HepG2 (cell line): ENCODE data around the gene PIP5K1C. TPM values are rescaled to one million over a fixed set of nuclear protein-coding genes. Genes with fewer than 3 reads are reported as not detected.

ENCODE experiments used
- DZIP1 ChIP-seq: sonication (generic); formaldehyde crosslinking; IDR thresholded peaks from 2 replicates; pipeline ENCODE4 v1.5.0; 2020; ENCODE audit warnings: mild to moderate bottlenecking, missing genetic modification reagents
- FOSL2 ChIP-seq: sonication (generic); formaldehyde crosslinking; IDR thresholded peaks from 2 replicates; pipeline ENCODE4 v1.4.0; 2020; ENCODE audit warnings: missing genetic modification reagents
- MAZ ChIP-seq, 2 experiments: sonication (generic) in 1 of 2; formaldehyde crosslinking in 1 of 2; IDR thresholded peaks; 2 replicates each; pipeline versions ENCODE4 v1.5.0 to v1.6.1; 2012 to 2020; ENCODE audit warnings: low read depth in 2 of 2, mild to moderate bottlenecking in 2 of 2, borderline replicate concordance in 1 of 2, improper control_type of control experiment in 1 of 2, low read length in 1 of 2, missing genetic modification reagents in 1 of 2, moderate library complexity in 1 of 2
- MED1 ChIP-seq: sonication (generic); formaldehyde crosslinking; IDR thresholded peaks from 2 replicates; pipeline ENCODE4 v1.4.0; 2020; ENCODE audit warnings: missing genetic modification reagents
- MLX ChIP-seq: IDR thresholded peaks from 2 replicates; pipeline ENCODE4 v1.6.1; 2016
- RFXAP ChIP-seq: sonication (generic); formaldehyde crosslinking; IDR thresholded peaks from 2 replicates; pipeline ENCODE4 v1.4.0; 2020; ENCODE audit warnings: missing genetic modification reagents, borderline replicate concordance
- SOX6 ChIP-seq, 2 experiments: fragments of 450-650 bp in 1 of 2; sonication (generic) in 1 of 2; formaldehyde crosslinking in 1 of 2; IDR thresholded peaks; 2 replicates each; pipeline versions ENCODE4 v1.4.0 to v1.6.1; 2017 to 2020; ENCODE audit warnings: antibody characterized with exemption in 1 of 2, mild to moderate bottlenecking in 1 of 2, missing genetic modification reagents in 1 of 2
- SP2 ChIP-seq: sonication (generic); formaldehyde crosslinking; IDR thresholded peaks from 2 replicates; pipeline ENCODE4 v1.5.1; 2020; ENCODE audit warnings: mild to moderate bottlenecking, missing genetic modification reagents
- TFDP1 ChIP-seq: IDR thresholded peaks from 2 replicates; pipeline ENCODE4 v1.6.1; 2016; ENCODE audit warnings: missing compliant biosample characterization, missing genetic modification reagents, borderline replicate concordance
- ZBED4 ChIP-seq: sonication (generic); formaldehyde crosslinking; IDR thresholded peaks from 2 replicates; pipeline ENCODE4 v1.4.0; 2020; ENCODE audit warnings: missing genetic modification reagents, borderline replicate concordance
- ZNF260 ChIP-seq: sonication (generic); formaldehyde crosslinking; IDR thresholded peaks from 2 replicates; pipeline ENCODE4 v1.4.0; 2020; ENCODE audit warnings: missing genetic modification reagents, low read depth, mild to moderate bottlenecking, borderline replicate concordance
- ZNF30 ChIP-seq: sonication (generic); formaldehyde crosslinking; IDR thresholded peaks from 2 replicates; pipeline ENCODE4 v1.5.0; 2020; ENCODE audit warnings: mild to moderate bottlenecking, missing genetic modification reagents
- ZNF562 ChIP-seq: sonication (generic); formaldehyde crosslinking; IDR thresholded peaks from 2 replicates; pipeline ENCODE4 v1.8.0; 2022; ENCODE audit warnings: missing genetic modification reagents, borderline replicate concordance
- ZNF564 ChIP-seq: sonication (generic); formaldehyde crosslinking; IDR thresholded peaks from 2 replicates; pipeline ENCODE4 v1.8.1; 2023; ENCODE audit warnings: mild to moderate bottlenecking, missing genetic modification reagents
- ZNF737 ChIP-seq: sonication (generic); formaldehyde crosslinking; IDR thresholded peaks from 2 replicates; pipeline ENCODE4 v1.5.0; 2020; ENCODE audit warnings: missing genetic modification reagents, mild to moderate bottlenecking, borderline replicate concordance
- ZNF746 ChIP-seq: sonication (generic); formaldehyde crosslinking; IDR thresholded peaks from 2 replicates; pipeline ENCODE4 v1.8.0; 2022; ENCODE audit warnings: mild to moderate bottlenecking, missing genetic modification reagents
- polyA plus RNA-seq, 8 experiments: library from polyadenylated mRNA; depleted of rRNA in 3 of 8; stranded (reverse) in 7 of 8; unstranded in 1 of 8; fragments of >200 nt; fragmentation: Illumina TruSeq in 4 of 8; extraction: Trizol in 4 of 8; gene quantifications; 2 replicates each; pipeline versions ENCODE4 v1.2.1 to v1.2.3, GENCODE V29; 2011 to 2016; ENCODE audit warnings: low read depth in 4 of 8, missing spikeins in 1 of 8, mixed read lengths in 1 of 8; ENCODE audit not compliant: insufficient read depth in 1 of 8
- total RNA-seq, 5 experiments: library from RNA; depleted of rRNA; stranded (reverse); fragments of >200 nt; fragmentation: Illumina TruSeq; extraction: Trizol; gene quantifications; 2 replicates each; pipeline ENCODE4 v1.2.3, GENCODE V29; 2016; ENCODE audit warnings: low read depth in 1 of 5

PIP5K1C gene
- total and polyA plus RNA-seq, 2 of the 13 experiments (the other 11 are each of a cell fraction or from before 2014, with no cell fraction given), result 3.6 to 4.3 TPM

GRCh38 chr19:3708207-3708931 lies 8.1 kb upstream of the PIP5K1C start, which contains the start of gene TJP3 (continued):
- TF ChIP-seq ZNF737 (CRISPR knock-in tag), result no peak
- peak; percentile 60; the same call in 1 of the 2 replicates for TF ChIP-seq ZNF746
- TF ChIP-seq TFDP1 (CRISPR knock-in tag), result peak; percentile 46; the same call in 1 of the 2 replicates
- no peak for TF ChIP-seq MED1
- TF ChIP-seq ZBED4 (CRISPR knock-in tag), result no peak
- no peak for TF ChIP-seq MLX (CRISPR knock-in tag)
- no peak for TF ChIP-seq SOX6 (IDR thresholded peaks at IDR 0.05)
- peak; percentile 56; the same call in 1 of the 2 replicates for TF ChIP-seq SOX6 (CRISPR knock-in tag; IDR thresholded peaks at IDR 0.05)
- TF ChIP-seq RFXAP (CRISPR knock-in tag), result no peak
- TF ChIP-seq FOSL2 (CRISPR knock-in tag), result 0 out of 2 replicates have a peak, but pooled peaks have one; percentile 10
- TF ChIP-seq ZNF260 (CRISPR knock-in tag), result no peak
- TF ChIP-seq ZNF30 (CRISPR knock-in tag), result no peak
- no peak for TF ChIP-seq DZIP1 (CRISPR knock-in tag)
- no peak for TF ChIP-seq SP2 (CRISPR knock-in tag)
- TF ChIP-seq ZNF564 (CRISPR knock-in tag), result 0 out of 2 replicates have a peak, but pooled peaks have one; percentile 43
- no peak for TF ChIP-seq ZNF562 (CRISPR knock-in tag)
- no peak for TF ChIP-seq MAZ (IDR thresholded peaks at IDR 0.05; ENCODE audit: borderline replicate concordance, low read depth, low read length)
- TF ChIP-seq MAZ (CRISPR knock-in tag; IDR thresholded peaks at IDR 0.05; ENCODE audit: low read depth), result peak; percentile 82
